AG04450 (cell line): Measurements from ENCODE around the gene TRIM33. TPM values are rescaled to one million over a fixed set of nuclear protein-coding genes. Genes with fewer than 3 reads are reported as not detected.

ENCODE experiments used
- CTCF ChIA-PET: fragments of 300-600, 350-600 bp; formaldehyde crosslinking; extraction: SDS; loops from one replicate; lab custom pipeline; 2022; ENCODE audit warnings: antibody characterized with exemption, inconsistent platforms; lab: Charles Lee
- POLR2A ChIA-PET: fragments of 350-600 bp; formaldehyde crosslinking; extraction: SDS; loops from one replicate; lab custom pipeline; 2021; ENCODE audit warnings: antibody characterized with exemption, inconsistent platforms; lab: Yijun Ruan, JAX
- DNase-seq: peaks from one replicate; pipeline ENCODE4 v3.0.0-alpha.2; 2011; ENCODE audit warnings: low read depth, low spot score
- H3K27ac ChIP-seq: one replicate; pipeline ENCODE4 v1.5.1; 2012; ENCODE audit warnings: low read depth, low read length, control low read depth
- H3K27me3 ChIP-seq: one replicate; pipeline ENCODE4 v1.6.0; 2012; ENCODE audit warnings: low read length; ENCODE audit not compliant: control insufficient read depth, insufficient read depth
- H3K4me3 ChIP-seq: 2 replicates; pipeline ENCODE4 v1.5.1; 2011; ENCODE audit warnings: mild to moderate bottlenecking, low read depth, low read length, control low read depth
- H3K9me3 ChIP-seq: 2 replicates; pipeline ENCODE4 v1.5.1; 2012; ENCODE audit warnings: low read length; ENCODE audit not compliant: control insufficient read depth, insufficient read depth
- CTCF ChIP-seq: IDR thresholded peaks from 2 replicates; pipeline ENCODE4 v1.5.1; 2011; ENCODE audit warnings: low read depth, low read length, control low read depth, inconsistent platforms
- polyA plus RNA-seq: library from polyadenylated mRNA; depleted of rRNA; stranded (reverse); fragments of >200 nt; gene quantifications from 2 replicates; pipeline ENCODE4 v1.2.3, GENCODE V29; 2011

TRIM33 gene
- polyA plus RNA-seq, 1 experiment = 21.1 TPM

GRCh38 chr1:114472408-114472807 lies 38.6 kb downstream of the TRIM33 start:
- TF ChIP-seq CTCF = no peak
- ChIA-PET CTCF (no interaction called here), POLR2A (no interaction called here)
- H3K27ac ChIP-seq = no peak overlapping the region
- no peaks in the 10 kb centered on the region for H3K27me3 ChIP-seq
- DNase-seq = no peak
- H3K9me3 ChIP-seq = peaks cover 5% of the 10 kb centered on the region
- no peak overlapping the region for H3K4me3 ChIP-seq

GRCh38 chr1:114470681-114471080 lies 40.3 kb downstream of the TRIM33 start:
- Histone ChIP-seq H3K27ac (no peak overlapping the region), H3K4me3 (no peak overlapping the region), H3K9me3 (peaks cover 5% of the 10 kb centered on the region), H3K27me3 (no peaks in the 10 kb centered on the region)
- CTCF ChIA-PET = interaction anchor here (1.2 kb wide), 1 partner anchor 42 kb away, joined by 3 read pairs; no protein-coding TSS in a partner anchor
- DNase-seq = no peak
- TF ChIP-seq CTCF = no peak
- POLR2A ChIA-PET = no interaction called here

DNA sequence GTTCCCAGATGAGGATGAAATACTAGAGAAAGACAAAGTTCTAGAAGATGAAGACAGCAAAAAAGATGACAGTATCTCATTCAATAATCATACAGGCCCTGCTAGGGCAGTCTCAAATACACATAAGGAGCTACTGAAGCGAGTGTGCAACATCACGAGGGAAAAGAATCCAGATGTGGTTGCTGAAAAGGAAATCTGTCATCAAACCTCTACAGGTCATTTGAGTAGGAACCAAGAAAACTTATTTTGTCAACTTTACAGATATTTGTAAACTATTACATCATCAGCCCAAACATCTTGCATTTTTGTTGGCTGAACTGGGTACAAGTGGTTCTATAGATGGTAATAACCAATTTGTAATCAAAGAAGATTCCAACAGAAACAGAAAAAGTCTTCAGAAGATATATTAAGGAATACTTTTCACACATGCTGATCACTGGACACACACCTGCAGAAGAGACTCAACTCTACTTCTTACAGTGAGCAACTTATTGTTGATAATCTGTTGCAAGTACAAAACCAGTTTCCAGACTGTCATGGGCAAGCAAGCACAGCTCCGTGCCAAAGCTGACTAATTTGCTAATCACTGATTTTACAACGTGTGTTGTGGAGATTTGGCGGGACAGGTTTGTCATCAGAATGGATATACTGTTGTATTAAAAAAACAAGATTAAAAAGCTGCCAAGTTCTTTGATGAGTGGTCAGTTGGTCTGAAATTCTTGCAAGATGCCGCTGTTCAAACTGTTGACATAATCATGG lies 42.1 kb downstream of the TRIM33 start:
- Histone ChIP-seq H3K9me3 (peaks cover 3% of the 10 kb centered on the region), H3K27me3 (no peaks in the 10 kb centered on the region), H3K4me3 (no peak overlapping the region), H3K27ac (no peak overlapping the region)
- ChIA-PET CTCF (no interaction called here), POLR2A (no interaction called here)
- no peak for TF ChIP-seq CTCF
- DNase-seq = no peak

DNA sequence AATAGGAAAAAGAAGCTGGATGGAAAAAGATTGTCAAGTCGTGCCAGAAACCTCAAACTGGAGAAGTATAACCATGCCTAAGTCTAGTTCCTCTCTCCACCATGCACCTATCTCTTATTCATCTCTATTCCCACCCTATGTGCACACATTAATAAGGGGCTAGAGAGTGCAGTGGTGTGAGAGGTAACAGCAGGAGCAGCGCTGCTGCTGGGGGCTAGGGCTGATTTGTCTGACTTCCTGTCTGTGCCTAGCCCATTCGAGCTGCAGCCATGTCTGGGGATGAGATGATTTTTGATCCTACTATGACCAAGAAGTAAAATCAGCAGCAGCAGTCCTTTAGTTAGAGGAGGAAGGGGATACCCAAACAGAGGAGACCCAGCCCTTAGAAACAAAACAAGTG lies 43.0 kb downstream of the TRIM33 start:
- DNase-seq = no peak
- no peaks in the 10 kb centered on the region; the same call in 1 of the 2 replicates for H3K9me3 ChIP-seq
- ChIA-PET POLR2A (no interaction called here), CTCF (interaction anchor here (1.1 kb wide), 1 partner anchor 121 kb away, joined by 3 read pairs; no protein-coding TSS in a partner anchor)
- no peak overlapping the region for H3K4me3 ChIP-seq
- H3K27me3 ChIP-seq = no peaks in the 10 kb centered on the region
- no peak overlapping the region for H3K27ac ChIP-seq
- TF ChIP-seq CTCF = no peak

- CTCF ChIA-PET = interaction anchor here (1.1 kb wide), 1 partner anchor 121 kb away, joined by 3 read pairs; no protein-coding TSS in a partner anchor
- TF ChIP-seq CTCF = no peak
- H3K4me3 ChIP-seq = no peak overlapping the region
- no peak for DNase-seq
- H3K27me3 ChIP-seq = no peaks in the 10 kb centered on the region
- H3K9me3 ChIP-seq = no peaks in the 10 kb centered on the region; the same call in 1 of the 2 replicates
- no peak overlapping the region for H3K27ac ChIP-seq
- POLR2A ChIA-PET = no interaction called here
These were observed 43.5 kb downstream of the TRIM33 start for GRCh38 chr1:114467491-114467890.
